ENCODE data around the gene SMCP. TPM values are rescaled to one million over a fixed set of nuclear protein-coding genes. Genes with fewer than 3 reads are reported as not detected.

SMCP gene
- total RNA-seq, 1 experiment from 2014 or later, result not detected

- in situ Hi-C loops (cut with HindIII; ENCODE audit: low pct_unique_long_range_greater_than_20kb, low sequenced_read_pairs), result no loop called here
- no peak for ATAC-seq
- no peak within 1 kb of the TSS for H3K4me3 ChIP-seq (ENCODE audit: low read depth in 2 of 2, low read length in 2 of 2)
- H3K27me3 ChIP-seq (ENCODE audit: control insufficient read depth, insufficient read depth, low read length), result no peaks in the 10 kb centered on the region; the same call in 1 of the 2 replicates
- TF ChIP-seq CTCF (IDR thresholded peaks at IDR 0.05), result no peak
- no peak for TF ChIP-seq POLR2AphosphoS5 (IDR thresholded peaks at IDR 0.05; ENCODE audit: low read depth, low read length)
- TF ChIP-seq, protein P1, sequence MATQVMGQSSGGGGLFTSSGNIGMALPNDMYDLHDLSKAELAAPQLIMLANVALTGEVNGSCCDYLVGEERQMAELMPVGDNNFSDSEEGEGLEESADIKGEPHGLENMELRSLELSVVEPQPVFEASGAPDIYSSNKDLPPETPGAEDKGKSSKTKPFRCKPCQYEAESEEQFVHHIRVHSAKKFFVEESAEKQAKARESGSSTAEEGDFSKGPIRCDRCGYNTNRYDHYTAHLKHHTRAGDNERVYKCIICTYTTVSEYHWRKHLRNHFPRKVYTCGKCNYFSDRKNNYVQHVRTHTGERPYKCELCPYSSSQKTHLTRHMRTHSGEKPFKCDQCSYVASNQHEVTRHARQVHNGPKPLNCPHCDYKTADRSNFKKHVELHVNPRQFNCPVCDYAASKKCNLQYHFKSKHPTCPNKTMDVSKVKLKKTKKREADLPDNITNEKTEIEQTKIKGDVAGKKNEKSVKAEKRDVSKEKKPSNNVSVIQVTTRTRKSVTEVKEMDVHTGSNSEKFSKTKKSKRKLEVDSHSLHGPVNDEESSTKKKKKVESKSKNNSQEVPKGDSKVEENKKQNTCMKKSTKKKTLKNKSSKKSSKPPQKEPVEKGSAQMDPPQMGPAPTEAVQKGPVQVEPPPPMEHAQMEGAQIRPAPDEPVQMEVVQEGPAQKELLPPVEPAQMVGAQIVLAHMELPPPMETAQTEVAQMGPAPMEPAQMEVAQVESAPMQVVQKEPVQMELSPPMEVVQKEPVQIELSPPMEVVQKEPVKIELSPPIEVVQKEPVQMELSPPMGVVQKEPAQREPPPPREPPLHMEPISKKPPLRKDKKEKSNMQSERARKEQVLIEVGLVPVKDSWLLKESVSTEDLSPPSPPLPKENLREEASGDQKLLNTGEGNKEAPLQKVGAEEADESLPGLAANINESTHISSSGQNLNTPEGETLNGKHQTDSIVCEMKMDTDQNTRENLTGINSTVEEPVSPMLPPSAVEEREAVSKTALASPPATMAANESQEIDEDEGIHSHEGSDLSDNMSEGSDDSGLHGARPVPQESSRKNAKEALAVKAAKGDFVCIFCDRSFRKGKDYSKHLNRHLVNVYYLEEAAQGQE (IDR thresholded peaks at IDR 0.05; ENCODE audit: insufficient read depth in 1 of 2, low read depth in 2 of 2, low read length in 1 of 2), result no peak
- no peak for TF ChIP-seq SIN3A (IDR thresholded peaks at IDR 0.05; ENCODE audit: borderline replicate concordance, insufficient read depth, low read depth, low read length)
- TF ChIP-seq TCF7L2 (IDR thresholded peaks at IDR 0.05; ENCODE audit: low read depth, low read length), result no peak
- ChIA-PET CTCF (no interaction called here), POLR2A (no interaction called here)
- H3K9me3 ChIP-seq (ENCODE audit: control insufficient read depth, insufficient read depth, low read depth, low read length), result no peaks in the 10 kb centered on the region
- DNase-seq (ENCODE audit: low read depth, low spot score), result no peak
- H3K27ac ChIP-seq (ENCODE audit: low read length), result no peak within 1 kb of the TSS
- no TSS peak for BruUV-seq (replicated peaks)
- H3K4me1 ChIP-seq (ENCODE audit: control insufficient read depth, insufficient read depth, low read length), result no peaks in the 10 kb centered on the region
- no peaks in the 10 kb centered on the region for H3K36me3 ChIP-seq (ENCODE audit: control insufficient read depth, insufficient read depth, low read length)
- intact Hi-C loops (cut with micrococcal nuclease; ENCODE audit: unreplicated experiment), result no loop called here
Measured at GRCh38 chr1:152842556-152842955, 35.6 kb upstream of the SMCP start, which contains the start of gene LCE6A. Gene LCE6A (plus strand): TSS chr1:152842856. CDS start chr1:152843521, 665 bp downstream.

DNA sequence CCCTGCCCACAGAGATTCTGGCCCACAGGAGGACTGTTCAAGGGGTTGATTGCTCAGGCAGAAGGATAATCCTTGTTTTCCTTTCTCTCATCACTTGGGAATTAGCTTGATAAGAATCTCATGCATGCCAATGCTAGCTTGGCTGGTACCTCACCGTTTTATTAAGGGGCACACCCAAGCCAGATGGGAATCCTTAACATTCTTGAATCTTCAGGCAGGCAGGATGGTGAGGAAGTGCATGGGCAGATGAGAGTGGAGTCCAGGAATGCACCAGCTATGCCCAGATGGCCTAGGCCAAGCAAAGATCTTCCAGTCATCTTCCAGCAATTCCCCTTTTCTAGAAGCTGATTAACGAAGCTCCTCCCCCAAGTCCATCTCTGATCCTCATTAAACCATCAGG lies 22.5 kb upstream of the SMCP start:
- CTCF ChIA-PET, result no interaction called here
- TF ChIP-seq POLR2AphosphoS5 (IDR thresholded peaks at IDR 0.05; ENCODE audit: low read depth, low read length) (no peak), TCF7L2 (IDR thresholded peaks at IDR 0.05; ENCODE audit: low read depth, low read length) (no peak), CTCF (IDR thresholded peaks at IDR 0.05) (no peak), SIN3A (IDR thresholded peaks at IDR 0.05; ENCODE audit: borderline replicate concordance, insufficient read depth, low read depth, low read length) (no peak)
- TF ChIP-seq, protein P1 (IDR thresholded peaks at IDR 0.05; ENCODE audit: insufficient read depth in 1 of 2, low read depth in 2 of 2, low read length in 1 of 2), result no peak
- intact Hi-C loops (cut with micrococcal nuclease; ENCODE audit: unreplicated experiment), result no loop called here

More for the DNA sequence above, 22.5 kb upstream of the SMCP start:
- ATAC-seq (no peak), DNase-seq (ENCODE audit: low read depth, low spot score) (no peak)
- POLR2A ChIA-PET, result no interaction called here
- Histone ChIP-seq H3K4me1 (ENCODE audit: control insufficient read depth, insufficient read depth, low read length) (no peaks in the 10 kb centered on the region), H3K27me3 (ENCODE audit: control insufficient read depth, insufficient read depth, low read length) (peaks cover 2% of the 10 kb centered on the region; the same call in 1 of the 2 replicates), H3K36me3 (ENCODE audit: control insufficient read depth, insufficient read depth, low read length) (no peaks in the 10 kb centered on the region), H3K4me3 (ENCODE audit: low read depth in 2 of 2, low read length in 2 of 2) (no peak overlapping the region), H3K9me3 (ENCODE audit: control insufficient read depth, insufficient read depth, low read depth, low read length) (no peaks in the 10 kb centered on the region), H3K27ac (ENCODE audit: low read length) (no peak overlapping the region)
- no TSS peak for BruUV-seq (replicated peaks)
- in situ Hi-C loops (cut with HindIII; ENCODE audit: low pct_unique_long_range_greater_than_20kb, low sequenced_read_pairs), result no loop called here

Data from Panc1 (cell line).